NCI-H146 treated with DMSO at 0.1 percent for 48 hours (cell line): ENCODE measurements around the gene CKAP5.
A peak's percentile ranks its signal among the peaks of the same experiment; 100 is the strongest.
"Not testable (repeated sequence)": the region's sequence is repeated elsewhere in the genome, so short reads cannot be mapped to it uniquely, and the experiment has no call there.

Source experiments
- DNase-seq: peaks from one replicate; lab custom pipeline; 2025; ENCODE audit not compliant: unreplicated experiment; lab: John Stamatoyannopoulos, UW

Gene CKAP5

GRCh38 chr11:46855863-46856262, 9.8 kb upstream of the CKAP5 start:
- no peak for DNase-seq

- DNase-seq, result no peak
These were observed 9.1 kb upstream of the CKAP5 start for GRCh38 chr11:46855167-46855566.

GRCh38 chr11:46850829-46851380, 4.8 kb upstream of the CKAP5 start:
- no peak for DNase-seq

- DNase-seq, result no peak
These were observed 3.6 kb upstream of the CKAP5 start for GRCh38 chr11:46849631-46850030.

- peak; percentile 59 for DNase-seq
These were observed 390 bp upstream of the CKAP5 start for GRCh38 chr11:46846510-46846830.

GRCh38 chr11:46845440-46845739, 690 bp downstream of the CKAP5 start:
- peak; percentile 69 for DNase-seq

- DNase-seq, result no peak
These were observed 6.0 kb downstream of the CKAP5 start for GRCh38 chr11:46840116-46840515.

- DNase-seq, result no peak
These were observed 7.6 kb downstream of the CKAP5 start for GRCh38 chr11:46838501-46838900.

- no peak for DNase-seq
These were observed 8.2 kb downstream of the CKAP5 start for GRCh38 chr11:46837860-46838259.

- DNase-seq, result no peak
These were observed 9.2 kb downstream of the CKAP5 start for GRCh38 chr11:46836870-46837269.

- no peak for DNase-seq
These were observed 9.6 kb downstream of the CKAP5 start for GRCh38 chr11:46836431-46836830.

GRCh38 chr11:46835897-46836296, 10.2 kb downstream of the CKAP5 start:
- no peak for DNase-seq

- DNase-seq, result no peak
These were observed 11.3 kb downstream of the CKAP5 start for GRCh38 chr11:46834821-46835220.

GRCh38 chr11:46832511-46833214, 13.4 kb downstream of the CKAP5 start:
- no peak for DNase-seq

- no peak for DNase-seq
These were observed 18.1 kb downstream of the CKAP5 start for GRCh38 chr11:46827995-46828394.

- peak; percentile 39 for DNase-seq
These were observed 19.6 kb downstream of the CKAP5 start for GRCh38 chr11:46826310-46827044.

- no peak for DNase-seq
These were observed 37.2 kb downstream of the CKAP5 start for GRCh38 chr11:46808799-46809431.

GRCh38 chr11:46801694-46802470, 44.2 kb downstream of the CKAP5 start:
- DNase-seq, result no peak

- no peak for DNase-seq
These were observed 45.9 kb downstream of the CKAP5 start for GRCh38 chr11:46800177-46800576.

- DNase-seq, result not testable (repeated sequence)
These were observed 46.4 kb downstream of the CKAP5 start for GRCh38 chr11:46799725-46800124.

- DNase-seq, result no peak
These were observed 67.7 kb downstream of the CKAP5 start for GRCh38 chr11:46778416-46778815.
